SK-N-SH treated with all-trans-retinoic acid at 6 μM for 48 hours (cell line): ENCODE data around the gene MMP20.

Experiments used
- ARNTL ChIP-seq: fragments of 450-650 bp; formaldehyde crosslinking; IDR thresholded peaks from 2 replicates; pipeline ENCODE4 v1.5.0; 2020; ENCODE audit warnings: low read depth, mild to moderate bottlenecking, moderate library complexity, borderline replicate concordance
- CSDC2 ChIP-seq: fragments of 250-450 bp; sonication (Bioruptor Pico); IDR thresholded peaks from 2 replicates; pipeline ENCODE4 v1.5.0; 2020; ENCODE audit warnings: mild to moderate bottlenecking, moderate library complexity
- ISL1 ChIP-seq: fragments of 250-450 bp; sonication (Bioruptor Pico); IDR thresholded peaks from 2 replicates; pipeline ENCODE4 v2.1.2; 2022; ENCODE audit warnings: mild to moderate bottlenecking, moderate library complexity
- RARB ChIP-seq: fragments of 250-450 bp; sonication (Bioruptor Pico); IDR thresholded peaks from 2 replicates; pipeline ENCODE4 v1.8.0; 2021; ENCODE audit warnings: mild to moderate bottlenecking, moderate library complexity
- TCF4 ChIP-seq: fragments of 250-450 bp; sonication (Bioruptor Pico); IDR thresholded peaks from 2 replicates; pipeline ENCODE4 v1.8.0; 2021; ENCODE audit warnings: mild to moderate bottlenecking, moderate library complexity, borderline replicate concordance
- ZFP3 ChIP-seq: fragments of 250-450 bp; sonication (Bioruptor Pico); IDR thresholded peaks from 2 replicates; pipeline ENCODE4 v1.5.0; 2020; ENCODE audit warnings: mild to moderate bottlenecking, moderate library complexity
- ZFP30 ChIP-seq: fragments of 450-650 bp; formaldehyde crosslinking; IDR thresholded peaks from 2 replicates; pipeline ENCODE4 v1.5.0; 2022; ENCODE audit warnings: mild to moderate bottlenecking, moderate library complexity
- ZNF8 ChIP-seq: fragments of 450-650 bp; formaldehyde crosslinking; IDR thresholded peaks from 2 replicates; pipeline ENCODE4 v1.5.0; 2020; ENCODE audit warnings: mild to moderate bottlenecking, moderate library complexity
- TF ChIP-seq, protein P1 (sequence below): fragments of 250-450 bp; sonication (Bioruptor Pico); IDR thresholded peaks from 2 replicates; pipeline ENCODE4 v1.5.1; 2021; ENCODE audit warnings: mild to moderate bottlenecking, moderate library complexity
- TF ChIP-seq, protein P2 (sequence below): fragments of 250-450 bp; sonication (Bioruptor Pico); IDR thresholded peaks from 2 replicates; pipeline ENCODE4 v1.8.0; 2020; ENCODE audit warnings: mild to moderate bottlenecking, moderate library complexity, borderline replicate concordance

DNA sequence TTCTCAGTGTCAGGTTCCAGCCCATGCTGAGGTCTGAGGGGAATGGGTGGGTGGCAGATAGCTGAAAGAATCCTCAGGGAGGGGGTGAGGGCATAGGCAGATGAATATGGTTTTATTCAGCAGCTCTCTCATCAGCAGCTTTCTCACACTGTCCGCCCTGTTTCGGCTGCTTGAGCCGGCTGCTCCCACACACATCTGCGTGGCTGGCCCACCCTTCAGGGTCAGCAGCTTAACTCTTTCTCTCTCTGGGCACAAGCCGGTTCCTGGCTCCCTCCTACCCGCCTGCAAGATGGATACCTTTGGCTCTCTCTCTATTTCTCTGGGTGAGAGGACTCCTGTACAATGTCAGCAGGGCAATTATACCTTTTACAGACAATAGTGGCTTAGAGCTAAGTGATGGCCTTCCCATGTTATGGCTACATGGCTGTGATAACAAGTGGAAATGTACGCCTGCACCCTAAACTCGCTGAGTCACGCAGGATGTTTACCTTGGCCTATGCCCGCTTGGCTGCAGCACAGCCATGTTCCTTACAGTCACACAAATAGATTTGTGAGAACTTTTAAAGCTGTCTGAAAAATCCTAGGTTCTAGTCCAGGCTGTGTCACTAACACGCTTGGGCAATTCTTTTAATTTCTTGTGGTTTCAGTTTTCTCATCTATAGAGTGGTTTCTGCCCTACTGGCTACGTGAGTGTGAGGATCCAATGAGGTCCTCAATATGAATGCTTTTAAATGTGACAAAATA lies 4.1 kb downstream of the MMP20 start:
- TF ChIP-seq ZNF8 (CRISPR knock-in tag) = no peak
- no peak for TF ChIP-seq ISL1 (CRISPR knock-in tag)
- TF ChIP-seq, protein P1, sequence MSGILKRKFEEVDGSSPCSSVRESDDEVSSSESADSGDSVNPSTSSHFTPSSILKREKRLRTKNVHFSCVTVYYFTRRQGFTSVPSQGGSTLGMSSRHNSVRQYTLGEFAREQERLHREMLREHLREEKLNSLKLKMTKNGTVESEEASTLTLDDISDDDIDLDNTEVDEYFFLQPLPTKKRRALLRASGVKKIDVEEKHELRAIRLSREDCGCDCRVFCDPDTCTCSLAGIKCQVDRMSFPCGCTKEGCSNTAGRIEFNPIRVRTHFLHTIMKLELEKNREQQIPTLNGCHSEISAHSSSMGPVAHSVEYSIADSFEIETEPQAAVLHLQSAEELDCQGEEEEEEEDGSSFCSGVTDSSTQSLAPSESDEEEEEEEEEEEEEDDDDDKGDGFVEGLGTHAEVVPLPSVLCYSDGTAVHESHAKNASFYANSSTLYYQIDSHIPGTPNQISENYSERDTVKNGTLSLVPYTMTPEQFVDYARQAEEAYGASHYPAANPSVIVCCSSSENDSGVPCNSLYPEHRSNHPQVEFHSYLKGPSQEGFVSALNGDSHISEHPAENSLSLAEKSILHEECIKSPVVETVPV (CRISPR knock-in tag) = no peak
- TF ChIP-seq, protein P2, sequence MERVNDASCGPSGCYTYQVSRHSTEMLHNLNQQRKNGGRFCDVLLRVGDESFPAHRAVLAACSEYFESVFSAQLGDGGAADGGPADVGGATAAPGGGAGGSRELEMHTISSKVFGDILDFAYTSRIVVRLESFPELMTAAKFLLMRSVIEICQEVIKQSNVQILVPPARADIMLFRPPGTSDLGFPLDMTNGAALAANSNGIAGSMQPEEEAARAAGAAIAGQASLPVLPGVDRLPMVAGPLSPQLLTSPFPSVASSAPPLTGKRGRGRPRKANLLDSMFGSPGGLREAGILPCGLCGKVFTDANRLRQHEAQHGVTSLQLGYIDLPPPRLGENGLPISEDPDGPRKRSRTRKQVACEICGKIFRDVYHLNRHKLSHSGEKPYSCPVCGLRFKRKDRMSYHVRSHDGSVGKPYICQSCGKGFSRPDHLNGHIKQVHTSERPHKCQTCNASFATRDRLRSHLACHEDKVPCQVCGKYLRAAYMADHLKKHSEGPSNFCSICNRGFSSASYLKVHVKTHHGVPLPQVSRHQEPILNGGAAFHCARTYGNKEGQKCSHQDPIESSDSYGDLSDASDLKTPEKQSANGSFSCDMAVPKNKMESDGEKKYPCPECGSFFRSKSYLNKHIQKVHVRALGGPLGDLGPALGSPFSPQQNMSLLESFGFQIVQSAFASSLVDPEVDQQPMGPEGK (CRISPR knock-in tag) = no peak
- TF ChIP-seq ZFP3 (CRISPR knock-in tag) = no peak
- TF ChIP-seq CSDC2 (CRISPR knock-in tag) = no peak
- no peak for TF ChIP-seq TCF4 (CRISPR knock-in tag)
- no peak for TF ChIP-seq ARNTL
- TF ChIP-seq RARB (CRISPR knock-in tag) = no peak
- TF ChIP-seq ZFP30 (CRISPR knock-in tag) = no peak
